HCT116 (cell line): Measurements from ENCODE around the gene MAP3K21. TPM values are rescaled to one million over a fixed set of nuclear protein-coding genes. Genes with fewer than 3 reads are reported as not detected.

Experiments
- ATAC-seq: fragments of 200-7000 bp; cut with Tn5 transposase; 2 replicates; pipeline ENCODE4 v1.9.1; 2020; ENCODE audit warnings: mild to moderate bottlenecking, moderate library complexity
- BruUV-seq: library from RNA; stranded (reverse); fragments of 400-500 nt; replicated peaks from 2 replicates; lab custom pipeline; 2021; lab: Mats Ljungman, UMichigan
- CTCF ChIA-PET: fragments of 300-600 bp; sonication (Branson Sonifier 250); formaldehyde crosslinking; loops from one replicate; lab custom pipeline; 2021; ENCODE audit warnings: antibody characterized with exemption; lab: Charles Lee
- POLR2A ChIA-PET: fragments of 300-600, 350-600 bp; sonication (Branson Sonifier 250); formaldehyde crosslinking; loops from one replicate; lab custom pipeline; 2021; ENCODE audit warnings: antibody characterized with exemption; lab: Charles Lee
- RAD21 ChIA-PET, 2 experiments: fragments of 300-600 bp; sonication (Branson Sonifier 250); formaldehyde crosslinking; loops; one replicate each; lab custom pipeline; 2023; ENCODE audit warnings: low total read pairs in 2 of 2; ENCODE audit not compliant: uncharacterized antibody in 2 of 2, unreplicated experiment in 2 of 2, low non-redundant PET in 1 of 2; lab: Charles Lee
- DNase-seq: peaks from one replicate; pipeline ENCODE4 v3.0.0-alpha.2; 2010; ENCODE audit warnings: low read depth, low spot score
- H2AFZ ChIP-seq: fragments of 200-600 bp; shearing (Covaris generic), sonication (generic); 2 replicates; pipeline ENCODE4 v1.6.1; 2017; ENCODE audit warnings: low read depth, mixed run types, mixed read lengths, antibody characterized with exemption, low read length; ENCODE audit not compliant: poor library complexity, severe bottlenecking
- H3K27ac ChIP-seq: 2 replicates; pipeline ENCODE4 v1.5.1; 2012; ENCODE audit warnings: low read depth, low read length
- H3K27me3 ChIP-seq: fragments of 200-600 bp; sonication (generic); 2 replicates; pipeline ENCODE4 v1.6.1; 2016; ENCODE audit warnings: mixed run types, low read length, mixed read lengths; ENCODE audit not compliant: insufficient read depth
- H3K36me3 ChIP-seq, 2 experiments: fragments of 200-500 bp in 1 of 2; fragments of 200-600 bp in 1 of 2; sonication (Bioruptor generic) in 1 of 2; sonication (generic) in 1 of 2; 2 replicates each; pipeline versions ENCODE4 v1.5.1 to v1.6.1; 2014 to 2016; ENCODE audit warnings: low read length in 2 of 2, inconsistent platforms in 1 of 2, mixed read lengths in 1 of 2, mixed run types in 1 of 2; ENCODE audit not compliant: insufficient read depth in 2 of 2, control insufficient read depth in 1 of 2
- H3K4me1 ChIP-seq, 2 experiments: fragments of 200-600 bp in 1 of 2; sonication (generic) in 1 of 2; 2 replicates each; pipeline versions ENCODE4 v1.5.1 to v1.6.1; 2012 to 2017; ENCODE audit warnings: low read length in 2 of 2, inconsistent platforms in 1 of 2, mild to moderate bottlenecking in 1 of 2, mixed read lengths in 1 of 2, mixed run types in 1 of 2, moderate library complexity in 1 of 2; ENCODE audit not compliant: insufficient read depth in 2 of 2, control insufficient read depth in 1 of 2
- H3K4me2 ChIP-seq: fragments of 200-600 bp; sonication (generic); 2 replicates; pipeline ENCODE4 v1.6.1; 2017; ENCODE audit warnings: mixed run types, low read length, mixed read lengths
- H3K4me3 ChIP-seq, 2 experiments: fragments of 200-600 bp in 1 of 2; sonication (generic) in 1 of 2; replicated peaks in 1 of 2; 2 replicates each; pipeline ENCODE4 v1.5.1; 2011 to 2016; ENCODE audit warnings: low read length in 2 of 2, control low read depth in 1 of 2, low read depth in 1 of 2, mild to moderate bottlenecking in 1 of 2, mixed read lengths in 1 of 2, mixed run types in 1 of 2
- H3K79me2 ChIP-seq: fragments of 200-600 bp; sonication (generic); 2 replicates; pipeline ENCODE4 v1.6.1; 2017; ENCODE audit warnings: mild to moderate bottlenecking, mixed run types, low read length, moderate library complexity, mixed read lengths; ENCODE audit not compliant: insufficient read depth
- H3K9ac ChIP-seq: fragments of 200-600 bp; sonication (generic); 2 replicates; pipeline ENCODE4 v1.6.1; 2016; ENCODE audit warnings: low read length, mixed read lengths
- H3K9me2 ChIP-seq: fragments of 200-600 bp; sonication (generic), shearing (Covaris generic); 2 replicates; pipeline ENCODE4 v1.6.1; 2017; ENCODE audit warnings: mixed run types, mild to moderate bottlenecking, moderate library complexity; ENCODE audit not compliant: insufficient read depth
- H3K9me3 ChIP-seq, 2 experiments: fragments of 200-500 bp in 1 of 2; fragments of 200-600 bp in 1 of 2; sonication (Bioruptor generic) in 1 of 2; sonication (generic) in 1 of 2; 2 replicates each; pipeline ENCODE4 v1.6.1; 2014 to 2017; ENCODE audit warnings: low read length in 2 of 2, mixed read lengths in 2 of 2, inconsistent platforms in 1 of 2, low read depth in 1 of 2, mild to moderate bottlenecking in 1 of 2, mixed run types in 1 of 2, moderate library complexity in 1 of 2; ENCODE audit not compliant: control insufficient read depth in 1 of 2, insufficient read depth in 1 of 2
- H4K20me1 ChIP-seq: fragments of 200-600 bp; sonication (generic), shearing (Covaris generic); 2 replicates; pipeline ENCODE4 v1.6.1; 2017; ENCODE audit warnings: mixed run types, mild to moderate bottlenecking, moderate library complexity; ENCODE audit not compliant: insufficient read depth
- CBX3 ChIP-seq: IDR thresholded peaks from 2 replicates; pipeline ENCODE4 v1.6.1; 2012; ENCODE audit warnings: low read depth
- CEBPB ChIP-seq: IDR thresholded peaks from 2 replicates; pipeline ENCODE4 v1.6.1; 2012; ENCODE audit warnings: low read depth
- EGR1 ChIP-seq: IDR thresholded peaks from 2 replicates; pipeline ENCODE4 v1.6.1; 2012; ENCODE audit warnings: low read depth
- ELF1 ChIP-seq: IDR thresholded peaks from 2 replicates; pipeline ENCODE4 v1.6.1; 2012; ENCODE audit warnings: low read depth, borderline replicate concordance
- POLR2A ChIP-seq: IDR thresholded peaks from 2 replicates; pipeline ENCODE4 v1.7.0; 2011; ENCODE audit warnings: borderline replicate concordance; ENCODE audit not compliant: insufficient read depth, insufficient read length; ENCODE audit errors: extremely low read depth
- POLR2AphosphoS5 ChIP-seq: IDR thresholded peaks from 2 replicates; pipeline ENCODE4 v1.6.1; 2011; ENCODE audit warnings: mild to moderate bottlenecking, low read depth, low read length, moderate library complexity
- RAD21 ChIP-seq: IDR thresholded peaks from 2 replicates; pipeline ENCODE4 v1.6.1; 2012; ENCODE audit warnings: low read depth, mild to moderate bottlenecking
- SP1 ChIP-seq: IDR thresholded peaks from 2 replicates; pipeline ENCODE4 v1.6.1; 2012; ENCODE audit warnings: low read depth
- SRF ChIP-seq: IDR thresholded peaks from 2 replicates; pipeline ENCODE4 v1.6.1; 2012; ENCODE audit warnings: low read depth
- intact Hi-C: fragments of 100-400 bp; cut with micrococcal nuclease; formaldehyde crosslinking; loops from 2 replicates; pipeline ENCODE4 v1.10.0; 2022
- total RNA-seq: library from RNA; stranded (reverse); gene quantifications from one replicate; pipeline ENCODE4 v1.2.1, GENCODE V29; 2021; ENCODE audit not compliant: unreplicated experiment

MAP3K21 gene
- total RNA-seq, 1 experiment from 2014 or later = 19.1 TPM

DNA sequence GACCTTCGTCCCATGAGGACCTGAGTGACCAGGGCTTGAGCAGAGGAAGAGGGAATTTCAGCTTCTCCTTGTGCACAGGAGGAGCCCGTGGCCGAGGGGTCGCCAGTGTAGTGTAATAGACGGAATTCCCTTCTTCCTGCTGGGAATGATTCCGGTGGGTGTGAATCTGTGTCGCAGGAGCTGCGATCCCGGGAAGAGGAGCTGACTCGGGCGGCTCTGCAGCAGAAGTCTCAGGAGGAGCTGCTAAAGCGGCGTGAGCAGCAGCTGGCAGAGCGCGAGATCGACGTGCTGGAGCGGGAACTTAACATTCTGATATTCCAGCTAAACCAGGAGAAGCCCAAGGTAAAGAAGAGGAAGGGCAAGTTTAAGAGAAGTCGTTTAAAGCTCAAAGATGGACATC, 34.4 kb downstream of the MAP3K21 start:
- Histone ChIP-seq H3K9ac (no peak overlapping the region), H3K36me3 (0 out of 4 replicates have a peak, but pooled peaks cover 4% of the 10 kb centered on the region in 2 experiments), H2AFZ (no peak overlapping the region), H3K79me2 (peaks cover 11% of the 10 kb centered on the region; the same call in 1 of the 2 replicates), H3K9me2 (no peaks in the 10 kb centered on the region), H3K4me3 (no peak overlapping the region), H3K9me3 (no peaks in the 10 kb centered on the region), H4K20me1 (peaks cover 5% of the 10 kb centered on the region; the same call in 1 of the 2 replicates), H3K4me1 (peaks cover 6 to 16% of the 10 kb centered on the region in 2 experiments), H3K27ac (no peak overlapping the region), H3K27me3 (no peaks in the 10 kb centered on the region), H3K4me2 (no peak overlapping the region)
- RAD21 ChIA-PET = no interaction called here
- POLR2A ChIA-PET = interaction anchor here (2.2 kb wide), 1 partner anchor 11 kb away, joined by 6 read pairs; no protein-coding TSS in a partner anchor
- no peak for TF ChIP-seq EGR1
- TF ChIP-seq POLR2AphosphoS5 = no peak
- TF ChIP-seq CBX3 = no peak
- TF ChIP-seq ELF1 = no peak
- no peak for TF ChIP-seq SRF
- no peak for TF ChIP-seq CEBPB
- TF ChIP-seq POLR2A = no peak
- TF ChIP-seq RAD21 = no peak
- no peak for TF ChIP-seq SP1
- no TSS peak for BruUV-seq
- ATAC-seq (no peak), DNase-seq (no peak)
- CTCF ChIA-PET = no interaction called here
- intact Hi-C loops = loop anchor here (5.0 kb wide), 1 partner anchor 750 kb away; no protein-coding TSS in a partner anchor

DNA sequence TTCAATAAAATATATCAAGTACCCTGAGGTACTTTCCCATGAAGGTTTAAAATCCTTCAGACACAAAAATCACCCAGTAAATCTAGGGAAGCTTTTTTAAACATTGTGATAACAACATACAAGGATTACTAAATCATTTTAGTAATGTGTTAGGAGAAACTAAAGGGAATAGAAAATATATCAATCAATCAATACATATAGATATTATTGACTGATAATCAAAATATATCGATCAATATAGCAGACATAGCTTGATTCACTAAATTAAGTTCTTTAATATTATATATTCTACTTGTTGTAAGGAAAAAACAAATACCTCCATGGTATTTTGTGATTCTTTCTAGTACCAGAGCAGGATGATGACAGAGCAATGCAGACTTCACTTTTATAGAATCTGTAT, 35.2 kb downstream of the MAP3K21 start:
- Histone ChIP-seq H3K4me3 (no peak overlapping the region), H3K36me3 (0 out of 4 replicates have a peak, but pooled peaks cover 4% of the 10 kb centered on the region in 2 experiments), H3K4me1 (peaks cover 12 to 25% of the 10 kb centered on the region in 2 experiments), H3K27me3 (no peaks in the 10 kb centered on the region), H3K79me2 (peaks cover 12% of the 10 kb centered on the region; the same call in 1 of the 2 replicates), H3K9me3 (no peaks in the 10 kb centered on the region), H3K9me2 (no peaks in the 10 kb centered on the region), H2AFZ (no peak overlapping the region), H3K27ac (no peak overlapping the region), H3K4me2 (no peak overlapping the region), H4K20me1 (peaks cover 7% of the 10 kb centered on the region; the same call in 1 of the 2 replicates), H3K9ac (no peak overlapping the region)
- BruUV-seq = no TSS peak
- CTCF ChIA-PET = no interaction called here
- no peak for TF ChIP-seq RAD21
- DNase-seq (no peak), ATAC-seq (no peak)
- RAD21 ChIA-PET = no interaction called here
- POLR2A ChIA-PET = no interaction called here
- intact Hi-C loops = loop anchor here (5.0 kb wide), 1 partner anchor 750 kb away; no protein-coding TSS in a partner anchor
